ENCODE results near the gene PDE1C. TPM values are rescaled to one million over a fixed set of nuclear protein-coding genes. Genes with fewer than 3 reads are reported as not detected.

PDE1C gene
- total and polyA plus RNA-seq, 8 donors = 2.9 to 54.2 (median 5.9) TPM

GRCh38 chr7:32032211-32032610 lies 38.0 kb downstream of the PDE1C start:
- Histone ChIP-seq H3K4me1 (no peaks in the 10 kb centered on the region), H3K9me3 (no peaks in the 10 kb centered on the region), H3K4me3 (no peak overlapping the region), H3K27me3 (no peaks in the 10 kb centered on the region), H3K27ac (no peak overlapping the region), H3K36me3 (no peaks in the 10 kb centered on the region)
- 78 to 87% (median 85%) methylated on average over 4 of the region's 4 CpGs for WGBS, 5 donors
- DNase-seq = no peak
- intact Hi-C loops (cut with DNase I; ENCODE audit: low total_unique reads) = no loop called here
- TF ChIP-seq CTCF (IDR thresholded peaks at IDR 0.05) (no peak), POLR2AphosphoS5 (IDR thresholded peaks at IDR 0.05) (no peak), EP300 (IDR thresholded peaks at IDR 0.05) (no peak), POLR2A (IDR thresholded peaks at IDR 0.05) (no peak)

GRCh38 chr7:32030904-32031692 lies 39.1 kb downstream of the PDE1C start:
- TF ChIP-seq CTCF (IDR thresholded peaks at IDR 0.05) = no peak
- TF ChIP-seq POLR2A (IDR thresholded peaks at IDR 0.05) = no peak
- TF ChIP-seq POLR2AphosphoS5 (IDR thresholded peaks at IDR 0.05) = no peak
- H3K4me3 ChIP-seq = no peak overlapping the region
- H3K27ac ChIP-seq = no peak overlapping the region
- no peaks in the 10 kb centered on the region for H3K4me1 ChIP-seq
- no peaks in the 10 kb centered on the region for H3K27me3 ChIP-seq
- H3K9me3 ChIP-seq = no peaks in the 10 kb centered on the region
- intact Hi-C loops (cut with DNase I; ENCODE audit: low total_unique reads) = no loop called here
- DNase-seq = no peak
- 74 to 86% (median 77%) methylated on average over 3 of the region's 3 CpGs for WGBS, 5 donors
- H3K36me3 ChIP-seq = no peaks in the 10 kb centered on the region

- TF ChIP-seq POLR2A (IDR thresholded peaks at IDR 0.05) (no peak), POLR2AphosphoS5 (IDR thresholded peaks at IDR 0.05) (no peak), EP300 (IDR thresholded peaks at IDR 0.05) (no peak), CTCF (IDR thresholded peaks at IDR 0.05) (no peak)
- WGBS, 5 donors = 93 to 96% (median 93%) methylated on average over 5 of the region's 5 CpGs
- intact Hi-C loops (cut with DNase I; ENCODE audit: low total_unique reads) = no loop called here
Measured at GRCh38 chr7:32026083-32026425, 44.2 kb downstream of the PDE1C start.

GRCh38 chr7:32025381-32026082 lies 44.7 kb downstream of the PDE1C start:
- H3K4me1 ChIP-seq = no peaks in the 10 kb centered on the region
- H3K36me3 ChIP-seq = no peaks in the 10 kb centered on the region
- no peak for TF ChIP-seq CTCF (IDR thresholded peaks at IDR 0.05)
- TF ChIP-seq EP300 (IDR thresholded peaks at IDR 0.05) = no peak
- no peak for TF ChIP-seq POLR2A (IDR thresholded peaks at IDR 0.05)
- no peak for TF ChIP-seq POLR2AphosphoS5 (IDR thresholded peaks at IDR 0.05)
- no peaks in the 10 kb centered on the region for H3K9me3 ChIP-seq
- no peak overlapping the region for H3K27ac ChIP-seq
- no peak overlapping the region for H3K4me3 ChIP-seq
- 75 to 86% (median 80%) methylated on average over 6 of the region's 6 CpGs for WGBS, 5 donors
- intact Hi-C loops (cut with DNase I; ENCODE audit: low total_unique reads) = no loop called here
- no peak for DNase-seq
- H3K27me3 ChIP-seq = no peaks in the 10 kb centered on the region

More at GRCh38 chr7:32026083-32026425, 44.2 kb downstream of the PDE1C start:
- H3K36me3 ChIP-seq = no peaks in the 10 kb centered on the region
- no peaks in the 10 kb centered on the region for H3K9me3 ChIP-seq
- no peak for DNase-seq
- H3K4me1 ChIP-seq = no peaks in the 10 kb centered on the region
- no peak overlapping the region for H3K4me3 ChIP-seq
- H3K27me3 ChIP-seq = no peaks in the 10 kb centered on the region
- no peak overlapping the region for H3K27ac ChIP-seq

Measured in stomach (tissue), 9 donors.